HepG2 (cell line): ENCODE measurements around the gene HCRT. TPM values are rescaled to one million over a fixed set of nuclear protein-coding genes. Genes with fewer than 3 reads are reported as not detected.

Experiments used
- CEBPB ChIP-seq: IDR thresholded peaks from 2 replicates; pipeline ENCODE4 v1.6.1; 2011; ENCODE audit warnings: low read depth, low read length, improper control_type of control experiment, borderline replicate concordance
- CREBL2 ChIP-seq: sonication (generic); formaldehyde crosslinking; IDR thresholded peaks from 2 replicates; pipeline ENCODE4 v1.8.1; 2023; ENCODE audit warnings: missing genetic modification reagents, mild to moderate bottlenecking, borderline replicate concordance
- HNF4A ChIP-seq: sonication (generic); formaldehyde crosslinking; IDR thresholded peaks from 2 replicates; pipeline ENCODE4 v1.4.0; 2020; ENCODE audit warnings: missing genetic modification reagents
- LCORL ChIP-seq, 2 experiments: fragments of 450-650 bp in 1 of 2; sonication (generic) in 1 of 2; formaldehyde crosslinking in 1 of 2; IDR thresholded peaks; 2 replicates each; pipeline versions ENCODE4 v1.5.0 to v1.6.1; 2017 to 2020; ENCODE audit warnings: antibody characterized with exemption in 1 of 2, missing genetic modification reagents in 1 of 2
- PLRG1 ChIP-seq: fragments of 450-650 bp; conservative IDR thresholded peaks from 2 replicates; pipeline ENCODE4 v1.6.1; 2016
- RBM39 ChIP-seq: fragments of 200-400 bp; formaldehyde crosslinking; IDR thresholded peaks from one replicate; pipeline ENCODE4 v1.6.1; 2018; ENCODE audit warnings: antibody characterized with exemption, mild to moderate bottlenecking, low read depth, low read length; ENCODE audit not compliant: poor library complexity, severe bottlenecking
- REL ChIP-seq: sonication (generic); formaldehyde crosslinking; conservative IDR thresholded peaks from 2 replicates; pipeline ENCODE4 v1.8.0; 2022; ENCODE audit warnings: mild to moderate bottlenecking, missing genetic modification reagents, moderate library complexity
- RXRB ChIP-seq: IDR thresholded peaks from 2 replicates; pipeline ENCODE4 v1.6.1; 2016; ENCODE audit warnings: borderline replicate concordance, missing genetic modification reagents, missing compliant biosample characterization
- SMYD3 ChIP-seq: sonication (generic); formaldehyde crosslinking; IDR thresholded peaks from 2 replicates; pipeline ENCODE4 v1.8.1; 2023; ENCODE audit warnings: mild to moderate bottlenecking, missing genetic modification reagents
- SRSF4 ChIP-seq: fragments of 200-400 bp; formaldehyde crosslinking; IDR thresholded peaks from one replicate; pipeline ENCODE4 v1.6.1; 2018; ENCODE audit warnings: mild to moderate bottlenecking, low read depth, low read length, moderate library complexity; ENCODE audit not compliant: poor library complexity, severe bottlenecking
- ZEB1 ChIP-seq: IDR thresholded peaks from 2 replicates; pipeline ENCODE4 v1.6.1; 2012; ENCODE audit warnings: mild to moderate bottlenecking, low read depth, inconsistent platforms; ENCODE audit not compliant: insufficient replicate concordance
- ZNF652 ChIP-seq: IDR thresholded peaks from 2 replicates; pipeline ENCODE4 v1.6.1; 2016; ENCODE audit warnings: low read depth, borderline replicate concordance
- polyA plus RNA-seq, 8 experiments: library from polyadenylated mRNA; depleted of rRNA in 3 of 8; stranded (reverse) in 7 of 8; unstranded in 1 of 8; fragments of >200 nt; fragmentation: Illumina TruSeq in 4 of 8; extraction: Trizol in 4 of 8; gene quantifications; 2 replicates each; pipeline versions ENCODE4 v1.2.1 to v1.2.3, GENCODE V29; 2011 to 2016; ENCODE audit warnings: low read depth in 4 of 8, missing spikeins in 1 of 8, mixed read lengths in 1 of 8; ENCODE audit not compliant: insufficient read depth in 1 of 8
- total RNA-seq, 5 experiments: library from RNA; depleted of rRNA; stranded (reverse); fragments of >200 nt; fragmentation: Illumina TruSeq; extraction: Trizol; gene quantifications; 2 replicates each; pipeline ENCODE4 v1.2.3, GENCODE V29; 2016; ENCODE audit warnings: low read depth in 1 of 5
- TF ChIP-seq, protein P1 (sequence below): IDR thresholded peaks from 2 replicates; pipeline ENCODE4 v1.6.1; 2016; ENCODE audit warnings: low read depth, missing genetic modification reagents, missing compliant biosample characterization
- TF ChIP-seq, protein P2 (sequence below): sonication (generic); formaldehyde crosslinking; IDR thresholded peaks from 2 replicates; pipeline ENCODE4 v1.4.0; 2020; ENCODE audit warnings: missing genetic modification reagents, mild to moderate bottlenecking, borderline replicate concordance
- TF ChIP-seq, protein P3 (sequence below): IDR thresholded peaks from 2 replicates; pipeline ENCODE4 v1.4.0; 2020; ENCODE audit warnings: mild to moderate bottlenecking, missing genetic modification reagents

HCRT gene
- total and polyA plus RNA-seq, 2 of the 13 experiments (the other 11 are each of a cell fraction or from before 2014, with no cell fraction given), result not detected

GRCh38 chr17:42182927-42183734, 2.1 kb downstream of the HCRT start (continued):
- TF ChIP-seq, protein P1, sequence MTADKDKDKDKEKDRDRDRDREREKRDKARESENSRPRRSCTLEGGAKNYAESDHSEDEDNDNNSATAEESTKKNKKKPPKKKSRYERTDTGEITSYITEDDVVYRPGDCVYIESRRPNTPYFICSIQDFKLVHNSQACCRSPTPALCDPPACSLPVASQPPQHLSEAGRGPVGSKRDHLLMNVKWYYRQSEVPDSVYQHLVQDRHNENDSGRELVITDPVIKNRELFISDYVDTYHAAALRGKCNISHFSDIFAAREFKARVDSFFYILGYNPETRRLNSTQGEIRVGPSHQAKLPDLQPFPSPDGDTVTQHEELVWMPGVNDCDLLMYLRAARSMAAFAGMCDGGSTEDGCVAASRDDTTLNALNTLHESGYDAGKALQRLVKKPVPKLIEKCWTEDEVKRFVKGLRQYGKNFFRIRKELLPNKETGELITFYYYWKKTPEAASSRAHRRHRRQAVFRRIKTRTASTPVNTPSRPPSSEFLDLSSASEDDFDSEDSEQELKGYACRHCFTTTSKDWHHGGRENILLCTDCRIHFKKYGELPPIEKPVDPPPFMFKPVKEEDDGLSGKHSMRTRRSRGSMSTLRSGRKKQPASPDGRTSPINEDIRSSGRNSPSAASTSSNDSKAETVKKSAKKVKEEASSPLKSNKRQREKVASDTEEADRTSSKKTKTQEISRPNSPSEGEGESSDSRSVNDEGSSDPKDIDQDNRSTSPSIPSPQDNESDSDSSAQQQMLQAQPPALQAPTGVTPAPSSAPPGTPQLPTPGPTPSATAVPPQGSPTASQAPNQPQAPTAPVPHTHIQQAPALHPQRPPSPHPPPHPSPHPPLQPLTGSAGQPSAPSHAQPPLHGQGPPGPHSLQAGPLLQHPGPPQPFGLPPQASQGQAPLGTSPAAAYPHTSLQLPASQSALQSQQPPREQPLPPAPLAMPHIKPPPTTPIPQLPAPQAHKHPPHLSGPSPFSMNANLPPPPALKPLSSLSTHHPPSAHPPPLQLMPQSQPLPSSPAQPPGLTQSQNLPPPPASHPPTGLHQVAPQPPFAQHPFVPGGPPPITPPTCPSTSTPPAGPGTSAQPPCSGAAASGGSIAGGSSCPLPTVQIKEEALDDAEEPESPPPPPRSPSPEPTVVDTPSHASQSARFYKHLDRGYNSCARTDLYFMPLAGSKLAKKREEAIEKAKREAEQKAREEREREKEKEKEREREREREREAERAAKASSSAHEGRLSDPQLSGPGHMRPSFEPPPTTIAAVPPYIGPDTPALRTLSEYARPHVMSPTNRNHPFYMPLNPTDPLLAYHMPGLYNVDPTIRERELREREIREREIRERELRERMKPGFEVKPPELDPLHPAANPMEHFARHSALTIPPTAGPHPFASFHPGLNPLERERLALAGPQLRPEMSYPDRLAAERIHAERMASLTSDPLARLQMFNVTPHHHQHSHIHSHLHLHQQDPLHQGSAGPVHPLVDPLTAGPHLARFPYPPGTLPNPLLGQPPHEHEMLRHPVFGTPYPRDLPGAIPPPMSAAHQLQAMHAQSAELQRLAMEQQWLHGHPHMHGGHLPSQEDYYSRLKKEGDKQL (CRISPR knock-in tag), result no peak
- TF ChIP-seq SMYD3 (CRISPR knock-in tag) (no peak), REL (no peak), RXRB (peak; percentile 48; the same call in 1 of the 2 replicates), PLRG1 (no peak), HNF4A (CRISPR knock-in tag) (0 out of 2 replicates have a peak, but pooled peaks have one; percentile 15), CEBPB (no peak), ZNF652 (CRISPR knock-in tag) (peak; percentile 95), RBM39 (no peak), SRSF4 (no peak), ZEB1 (no peak), CREBL2 (CRISPR knock-in tag) (no peak), LCORL (IDR thresholded peaks at IDR 0.05) (no peak), LCORL (CRISPR knock-in tag; IDR thresholded peaks at IDR 0.05) (peak; percentile 59)
- TF ChIP-seq, protein P2, sequence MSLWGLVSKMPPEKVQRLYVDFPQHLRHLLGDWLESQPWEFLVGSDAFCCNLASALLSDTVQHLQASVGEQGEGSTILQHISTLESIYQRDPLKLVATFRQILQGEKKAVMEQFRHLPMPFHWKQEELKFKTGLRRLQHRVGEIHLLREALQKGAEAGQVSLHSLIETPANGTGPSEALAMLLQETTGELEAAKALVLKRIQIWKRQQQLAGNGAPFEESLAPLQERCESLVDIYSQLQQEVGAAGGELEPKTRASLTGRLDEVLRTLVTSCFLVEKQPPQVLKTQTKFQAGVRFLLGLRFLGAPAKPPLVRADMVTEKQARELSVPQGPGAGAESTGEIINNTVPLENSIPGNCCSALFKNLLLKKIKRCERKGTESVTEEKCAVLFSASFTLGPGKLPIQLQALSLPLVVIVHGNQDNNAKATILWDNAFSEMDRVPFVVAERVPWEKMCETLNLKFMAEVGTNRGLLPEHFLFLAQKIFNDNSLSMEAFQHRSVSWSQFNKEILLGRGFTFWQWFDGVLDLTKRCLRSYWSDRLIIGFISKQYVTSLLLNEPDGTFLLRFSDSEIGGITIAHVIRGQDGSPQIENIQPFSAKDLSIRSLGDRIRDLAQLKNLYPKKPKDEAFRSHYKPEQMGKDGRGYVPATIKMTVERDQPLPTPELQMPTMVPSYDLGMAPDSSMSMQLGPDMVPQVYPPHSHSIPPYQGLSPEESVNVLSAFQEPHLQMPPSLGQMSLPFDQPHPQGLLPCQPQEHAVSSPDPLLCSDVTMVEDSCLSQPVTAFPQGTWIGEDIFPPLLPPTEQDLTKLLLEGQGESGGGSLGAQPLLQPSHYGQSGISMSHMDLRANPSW (CRISPR knock-in tag), result no peak
- TF ChIP-seq, protein P3, sequence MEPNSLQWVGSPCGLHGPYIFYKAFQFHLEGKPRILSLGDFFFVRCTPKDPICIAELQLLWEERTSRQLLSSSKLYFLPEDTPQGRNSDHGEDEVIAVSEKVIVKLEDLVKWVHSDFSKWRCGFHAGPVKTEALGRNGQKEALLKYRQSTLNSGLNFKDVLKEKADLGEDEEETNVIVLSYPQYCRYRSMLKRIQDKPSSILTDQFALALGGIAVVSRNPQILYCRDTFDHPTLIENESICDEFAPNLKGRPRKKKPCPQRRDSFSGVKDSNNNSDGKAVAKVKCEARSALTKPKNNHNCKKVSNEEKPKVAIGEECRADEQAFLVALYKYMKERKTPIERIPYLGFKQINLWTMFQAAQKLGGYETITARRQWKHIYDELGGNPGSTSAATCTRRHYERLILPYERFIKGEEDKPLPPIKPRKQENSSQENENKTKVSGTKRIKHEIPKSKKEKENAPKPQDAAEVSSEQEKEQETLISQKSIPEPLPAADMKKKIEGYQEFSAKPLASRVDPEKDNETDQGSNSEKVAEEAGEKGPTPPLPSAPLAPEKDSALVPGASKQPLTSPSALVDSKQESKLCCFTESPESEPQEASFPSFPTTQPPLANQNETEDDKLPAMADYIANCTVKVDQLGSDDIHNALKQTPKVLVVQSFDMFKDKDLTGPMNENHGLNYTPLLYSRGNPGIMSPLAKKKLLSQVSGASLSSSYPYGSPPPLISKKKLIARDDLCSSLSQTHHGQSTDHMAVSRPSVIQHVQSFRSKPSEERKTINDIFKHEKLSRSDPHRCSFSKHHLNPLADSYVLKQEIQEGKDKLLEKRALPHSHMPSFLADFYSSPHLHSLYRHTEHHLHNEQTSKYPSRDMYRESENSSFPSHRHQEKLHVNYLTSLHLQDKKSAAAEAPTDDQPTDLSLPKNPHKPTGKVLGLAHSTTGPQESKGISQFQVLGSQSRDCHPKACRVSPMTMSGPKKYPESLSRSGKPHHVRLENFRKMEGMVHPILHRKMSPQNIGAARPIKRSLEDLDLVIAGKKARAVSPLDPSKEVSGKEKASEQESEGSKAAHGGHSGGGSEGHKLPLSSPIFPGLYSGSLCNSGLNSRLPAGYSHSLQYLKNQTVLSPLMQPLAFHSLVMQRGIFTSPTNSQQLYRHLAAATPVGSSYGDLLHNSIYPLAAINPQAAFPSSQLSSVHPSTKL (CRISPR knock-in tag), result peak; percentile 29; the same call in 1 of the 2 replicates
